IMR-90 (cell line): ENCODE data around the gene COL1A1. TPM values are rescaled to one million over a fixed set of nuclear protein-coding genes. Genes with fewer than 3 reads are reported as not detected.

ENCODE experiments used
- ATAC-seq: fragments of 200-7000 bp; cut with Tn5 transposase; 2 replicates; pipeline ENCODE4 v1.9.1; 2020; ENCODE audit warnings: low read depth, mild to moderate bottlenecking, moderate library complexity
- BruUV-seq: library from RNA; stranded (reverse); fragments of 400-500 nt; replicated peaks from 2 replicates; lab custom pipeline; 2021; lab: Mats Ljungman, UMichigan
- CTCF ChIA-PET: fragments of 300-600 bp; formaldehyde crosslinking; extraction: SDS; loops from one replicate; lab custom pipeline; 2021; ENCODE audit warnings: antibody characterized with exemption; lab: Yijun Ruan, JAX
- POLR2A ChIA-PET: fragments of 300-600 bp; sonication (Branson Sonifier 250); formaldehyde crosslinking; loops from one replicate; lab custom pipeline; 2022; ENCODE audit warnings: antibody characterized with exemption; ENCODE audit not compliant: unreplicated experiment; lab: Charles Lee
- DNase-seq: peaks from one replicate; pipeline ENCODE4 v3.0.0; 2013
- H2AFZ ChIP-seq: replicated peaks from 2 replicates; pipeline ENCODE3; 2013; ENCODE audit warnings: low read length, mild to moderate bottlenecking; ENCODE audit not compliant: poor library complexity
- H2AK5ac ChIP-seq: 2 replicates; pipeline ENCODE4 v1.6.1; 2013; ENCODE audit warnings: low read depth, low read length, inconsistent platforms
- H2AK9ac ChIP-seq: replicated peaks from 2 replicates; pipeline ENCODE3; 2013; ENCODE audit warnings: mild to moderate bottlenecking, low read depth, low read length, moderate library complexity; ENCODE audit not compliant: poor library complexity
- H2BK120ac ChIP-seq: 2 replicates; pipeline ENCODE4 v1.6.1; 2013; ENCODE audit warnings: low read depth, low read length, inconsistent platforms
- H2BK15ac ChIP-seq: 3 replicates; pipeline ENCODE4 v1.6.1; 2013; ENCODE audit warnings: low read depth, low read length, inconsistent platforms
- H2BK20ac ChIP-seq: 2 replicates; pipeline ENCODE4 v1.6.1; 2013; ENCODE audit warnings: low read depth, mild to moderate bottlenecking, inconsistent platforms, low read length, moderate library complexity
- H2BK5ac ChIP-seq: 2 replicates; pipeline ENCODE4 v1.6.1; 2013; ENCODE audit warnings: mild to moderate bottlenecking, low read depth, low read length, inconsistent platforms; ENCODE audit not compliant: poor library complexity, severe bottlenecking
- H3K14ac ChIP-seq: replicated peaks from 2 replicates; pipeline ENCODE4 v1.6.1; 2013; ENCODE audit warnings: low read depth, low read length, inconsistent platforms
- H3K18ac ChIP-seq: 2 replicates; pipeline ENCODE4 v1.6.1; 2013; ENCODE audit warnings: low read depth, low read length, control low read depth
- H3K23ac ChIP-seq: 2 replicates; pipeline ENCODE4 v1.6.1; 2013; ENCODE audit warnings: low read depth, low read length, inconsistent platforms
- H3K27ac ChIP-seq: 2 replicates; pipeline ENCODE4 v1.5.1; 2013; ENCODE audit warnings: mild to moderate bottlenecking, control low read depth, low read length; ENCODE audit not compliant: insufficient read depth
- H3K27me3 ChIP-seq: 2 replicates; pipeline ENCODE4 v1.6.1; 2013; ENCODE audit warnings: low read length; ENCODE audit not compliant: control insufficient read depth, insufficient read depth
- H3K36me3 ChIP-seq: 2 replicates; pipeline ENCODE4 v1.6.1; 2013; ENCODE audit warnings: low read length, mixed read lengths; ENCODE audit not compliant: control insufficient read depth, insufficient read depth
- H3K4ac ChIP-seq: 2 replicates; pipeline ENCODE4 v1.6.1; 2013; ENCODE audit warnings: low read depth, low read length, inconsistent platforms
- H3K4me1 ChIP-seq: 2 replicates; pipeline ENCODE4 v1.6.1; 2013; ENCODE audit warnings: low read length, mixed read lengths; ENCODE audit not compliant: control insufficient read depth, insufficient read depth
- H3K4me2 ChIP-seq: 2 replicates; pipeline ENCODE4 v1.6.1; 2013; ENCODE audit warnings: low read depth, mild to moderate bottlenecking, control low read depth, low read length, moderate library complexity
- H3K4me3 ChIP-seq: 2 replicates; pipeline ENCODE4 v1.5.1; 2013; ENCODE audit warnings: low read depth, mild to moderate bottlenecking, control low read depth, low read length, moderate library complexity; ENCODE audit not compliant: insufficient read depth
- H3K56ac ChIP-seq: 2 replicates; pipeline ENCODE4 v1.6.1; 2013; ENCODE audit warnings: low read length, inconsistent platforms; ENCODE audit not compliant: insufficient read depth; ENCODE audit errors: extremely low read depth
- H3K79me1 ChIP-seq, 2 experiments: 2 replicates each; pipeline ENCODE4 v1.6.1; 2013; ENCODE audit warnings: low read length in 2 of 2, inconsistent platforms in 1 of 2, low read depth in 1 of 2
- H3K9ac ChIP-seq: 2 replicates; pipeline ENCODE4 v1.6.1; 2013; ENCODE audit warnings: low read depth, low read length, control low read depth
- H3K9me1 ChIP-seq: 2 replicates; pipeline ENCODE4 v1.6.1; 2013; ENCODE audit warnings: low read length, inconsistent platforms; ENCODE audit not compliant: insufficient read depth
- H3K9me3 ChIP-seq: 2 replicates; pipeline ENCODE4 v1.6.1; 2013; ENCODE audit warnings: low read length; ENCODE audit not compliant: control insufficient read depth, insufficient read depth
- H4K20me1 ChIP-seq: 2 replicates; pipeline ENCODE4 v1.6.1; 2013; ENCODE audit warnings: low read length, inconsistent platforms; ENCODE audit not compliant: insufficient read depth
- H4K5ac ChIP-seq: 2 replicates; pipeline ENCODE4 v1.6.1; 2013; ENCODE audit warnings: mild to moderate bottlenecking, low read depth, low read length, control low read depth
- H4K8ac ChIP-seq, 2 experiments: 2 replicates each; pipeline ENCODE4 v1.6.1; 2013; ENCODE audit warnings: low read depth in 2 of 2, low read length in 2 of 2, control low read depth in 1 of 2, inconsistent platforms in 1 of 2
- H4K91ac ChIP-seq: 2 replicates; pipeline ENCODE4 v1.6.1; 2013; ENCODE audit warnings: low read depth, low read length, inconsistent platforms; ENCODE audit not compliant: insufficient read depth
- BHLHE40 ChIP-seq: fragments of 150-350 bp; IDR thresholded peaks from 2 replicates; pipeline ENCODE4 v1.6.1; 2016; ENCODE audit warnings: mild to moderate bottlenecking, low read depth, low read length
- MAFK ChIP-seq: IDR thresholded peaks from 2 replicates; pipeline ENCODE4 v1.6.1; 2012; ENCODE audit warnings: low read depth, low read length, improper control_type of control experiment
- MAZ ChIP-seq: IDR thresholded peaks from 2 replicates; pipeline ENCODE4 v1.6.1; 2012; ENCODE audit warnings: low read depth, mild to moderate bottlenecking, low read length, improper control_type of control experiment, moderate library complexity, borderline replicate concordance
- MXI1 ChIP-seq: IDR thresholded peaks from 2 replicates; pipeline ENCODE4 v1.6.1; 2012; ENCODE audit warnings: low read depth, mild to moderate bottlenecking, low read length, moderate library complexity, borderline replicate concordance
- NFE2L2 ChIP-seq: fragments of 150-350 bp; IDR thresholded peaks from 2 replicates; pipeline ENCODE4 v1.6.1; 2016; ENCODE audit warnings: low read depth, mild to moderate bottlenecking, low read length
- POLR2A ChIP-seq: IDR thresholded peaks from 2 replicates; pipeline ENCODE4 v1.6.1; 2012; ENCODE audit warnings: mild to moderate bottlenecking, low read depth, low read length
- RAD21 ChIP-seq: IDR thresholded peaks from 2 replicates; pipeline ENCODE4 v1.6.1; 2012; ENCODE audit warnings: low read length, improper control_type of control experiment
- RFX5 ChIP-seq: IDR thresholded peaks from 2 replicates; pipeline ENCODE4 v1.8.0; 2012; ENCODE audit warnings: low read depth, mild to moderate bottlenecking, low read length, moderate library complexity
- WGBS, 2 experiments: methylation state at CpG; one replicate each; pipeline versions ENCODE4 v1.1.5 to v1.1.7; 2013; ENCODE audit warnings: missing lambda C conversion rate in 2 of 2; ENCODE audit not compliant: insufficient read length in 1 of 2; ENCODE audit errors: extremely low coverage in 2 of 2; 5-methylcytosine and 5-hydroxymethylcytosine counted together
- dilution Hi-C: fragments of 300-500 bp; cut with HindIII; formaldehyde crosslinking; loops from one replicate; pipeline ENCODE4 v1.14.3; 2018; ENCODE audit warnings: low sequenced_read_pairs; ENCODE audit not compliant: unreplicated experiment
- in situ Hi-C: fragments of 300-500 bp; cut with MboI; formaldehyde crosslinking; loops from 3 replicates; pipeline ENCODE4 v1.14.3; 2019; ENCODE audit warnings: low sequenced_read_pairs, inconsistent platforms, mixed read lengths
- intact Hi-C: fragments of 100-400 bp; cut with micrococcal nuclease; formaldehyde crosslinking; loops from 2 replicates; pipeline ENCODE4 v1.10.0; 2022
- polyA plus RNA-seq, 3 experiments: library from polyadenylated mRNA; depleted of rRNA; stranded (reverse); fragments of >200 nt; gene quantifications; 2 replicates each; pipeline ENCODE4 v1.2.3, GENCODE V29; 2012; ENCODE audit warnings: low replicate concordance in 1 of 3
- total RNA-seq: library from RNA; depleted of rRNA; stranded (reverse); fragments of >200 nt; gene quantifications from 2 replicates; pipeline ENCODE4 v1.2.3, GENCODE V29; 2012
- TF ChIP-seq, protein P1 (sequence below): conservative IDR thresholded peaks from 2 replicates; pipeline ENCODE4 v1.5.1; 2012; ENCODE audit warnings: mild to moderate bottlenecking, low read depth, low read length, improper control_type of control experiment
- TF ChIP-seq, protein P2 (sequence below): fragments of 150-350 bp; IDR thresholded peaks from 2 replicates; pipeline ENCODE4 v1.6.1; 2016; ENCODE audit warnings: low read depth, mild to moderate bottlenecking, low read length, moderate library complexity, borderline replicate concordance

The COL1A1 gene
- total and polyA plus RNA-seq, 2 of the 4 experiments (the other 2 are of a cell fraction): 2,180 to 4,350 TPM

DNA sequence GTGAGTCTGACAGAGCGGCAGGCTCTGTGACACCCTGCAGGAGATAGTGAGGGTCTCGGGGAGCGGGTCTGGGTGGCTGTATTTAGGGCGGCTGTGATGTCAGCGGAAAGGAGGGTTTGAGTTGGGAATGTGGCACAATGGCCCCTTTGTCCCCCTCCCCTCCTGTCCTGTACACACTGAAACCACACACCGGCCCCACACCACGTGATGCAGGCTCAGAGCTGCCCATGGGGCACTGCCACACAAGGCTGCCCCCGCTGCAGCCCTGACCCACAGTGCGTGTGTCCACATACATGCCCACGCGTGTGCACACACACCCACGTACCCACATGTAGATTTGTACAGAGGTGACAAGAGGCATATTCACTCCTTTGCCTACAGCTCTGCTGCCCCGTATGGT lies 20.3 kb downstream of the COL1A1 start:
- Histone ChIP-seq H3K23ac (no peak overlapping the region), H4K8ac (peak overlapping the region in 1 of 2 experiments; percentile 24; a peak in 1 of 4 replicates), H2AFZ (peak overlapping the region; percentile 59), H4K5ac (no peak overlapping the region), H2BK120ac (no peak overlapping the region), H4K91ac (no peak overlapping the region; the same call in 1 of the 2 replicates), H2AK5ac (no peak overlapping the region; the same call in 1 of the 2 replicates), H3K4me2 (no peak overlapping the region), H3K9me3 (no peaks in the 10 kb centered on the region), H3K9ac (no peak overlapping the region), H3K27me3 (no peaks in the 10 kb centered on the region), H3K56ac (no peak overlapping the region), H2BK5ac (peak overlapping the region; percentile 16), H2BK15ac (no peak overlapping the region), H3K14ac (no peak overlapping the region), H3K4ac (peak overlapping the region; percentile 17; the same call in 1 of the 2 replicates), H2BK20ac (no peak overlapping the region), H3K79me1 (peaks cover 11 to 26% of the 10 kb centered on the region in 2 experiments; a peak in 3 of 4 replicates), H3K27ac (peak overlapping the region; percentile 14), H2AK9ac (peak overlapping the region; percentile 39), H3K18ac (no peak overlapping the region), H3K36me3 (peaks cover 33% of the 10 kb centered on the region), H3K4me1 (peaks cover 21% of the 10 kb centered on the region), H3K4me3 (no peak overlapping the region), H3K9me1 (peaks cover 25% of the 10 kb centered on the region), H4K20me1 (peaks cover 69% of the 10 kb centered on the region)
- dilution Hi-C loops (no loop called here), intact Hi-C loops (no loop called here), in situ Hi-C loops (no loop called here)
- ChIA-PET POLR2A (interaction anchor here (0.5 to 2.0 kb wide), 6 partner anchors 9 to 87 kb away, joined by 3 to 5 read pairs (median 3); no protein-coding TSS in a partner anchor), CTCF (interaction anchor here (0.6 kb wide), 1 partner anchor 115 kb away, joined by 4 read pairs; no protein-coding TSS in a partner anchor)
- WGBS, 2 experiments: no CpG with 5 or more reads among the region's 13 CpGs
- TF ChIP-seq, protein P1, sequence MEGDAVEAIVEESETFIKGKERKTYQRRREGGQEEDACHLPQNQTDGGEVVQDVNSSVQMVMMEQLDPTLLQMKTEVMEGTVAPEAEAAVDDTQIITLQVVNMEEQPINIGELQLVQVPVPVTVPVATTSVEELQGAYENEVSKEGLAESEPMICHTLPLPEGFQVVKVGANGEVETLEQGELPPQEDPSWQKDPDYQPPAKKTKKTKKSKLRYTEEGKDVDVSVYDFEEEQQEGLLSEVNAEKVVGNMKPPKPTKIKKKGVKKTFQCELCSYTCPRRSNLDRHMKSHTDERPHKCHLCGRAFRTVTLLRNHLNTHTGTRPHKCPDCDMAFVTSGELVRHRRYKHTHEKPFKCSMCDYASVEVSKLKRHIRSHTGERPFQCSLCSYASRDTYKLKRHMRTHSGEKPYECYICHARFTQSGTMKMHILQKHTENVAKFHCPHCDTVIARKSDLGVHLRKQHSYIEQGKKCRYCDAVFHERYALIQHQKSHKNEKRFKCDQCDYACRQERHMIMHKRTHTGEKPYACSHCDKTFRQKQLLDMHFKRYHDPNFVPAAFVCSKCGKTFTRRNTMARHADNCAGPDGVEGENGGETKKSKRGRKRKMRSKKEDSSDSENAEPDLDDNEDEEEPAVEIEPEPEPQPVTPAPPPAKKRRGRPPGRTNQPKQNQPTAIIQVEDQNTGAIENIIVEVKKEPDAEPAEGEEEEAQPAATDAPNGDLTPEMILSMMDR: no peak
- TF ChIP-seq RFX5: no peak
- TF ChIP-seq POLR2A: no peak
- no peak for TF ChIP-seq NFE2L2
- TF ChIP-seq, protein P2, sequence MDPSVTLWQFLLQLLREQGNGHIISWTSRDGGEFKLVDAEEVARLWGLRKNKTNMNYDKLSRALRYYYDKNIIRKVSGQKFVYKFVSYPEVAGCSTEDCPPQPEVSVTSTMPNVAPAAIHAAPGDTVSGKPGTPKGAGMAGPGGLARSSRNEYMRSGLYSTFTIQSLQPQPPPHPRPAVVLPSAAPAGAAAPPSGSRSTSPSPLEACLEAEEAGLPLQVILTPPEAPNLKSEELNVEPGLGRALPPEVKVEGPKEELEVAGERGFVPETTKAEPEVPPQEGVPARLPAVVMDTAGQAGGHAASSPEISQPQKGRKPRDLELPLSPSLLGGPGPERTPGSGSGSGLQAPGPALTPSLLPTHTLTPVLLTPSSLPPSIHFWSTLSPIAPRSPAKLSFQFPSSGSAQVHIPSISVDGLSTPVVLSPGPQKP: no peak
- no peak for TF ChIP-seq MAZ
- no peak for TF ChIP-seq MXI1
- no peak for TF ChIP-seq RAD21
- TF ChIP-seq BHLHE40: no peak
- no peak for TF ChIP-seq MAFK
- ATAC-seq (no peak), DNase-seq (no peak)
- BruUV-seq: no TSS peak
